HEK293T (cell line): Measurements from ENCODE around the gene SEMA5A.

Experiments used
- ELF4 ChIP-seq: fragments of 450-650 bp; IDR thresholded peaks from 2 replicates; pipeline ENCODE4 v1.6.1; 2017; ENCODE audit warnings: antibody characterized with exemption
- FOXK2 ChIP-seq: fragments of 450-650 bp; IDR thresholded peaks from 2 replicates; pipeline ENCODE4 v1.6.1; 2016; ENCODE audit warnings: mild to moderate bottlenecking
- HDGF ChIP-seq: fragments of 450-650 bp; IDR thresholded peaks from 2 replicates; pipeline ENCODE4 v1.6.1; 2017; ENCODE audit warnings: antibody characterized with exemption, borderline replicate concordance
- SUZ12 ChIP-seq: fragments of 450-650 bp; IDR thresholded peaks from 2 replicates; pipeline ENCODE4 v1.6.1; 2016; ENCODE audit warnings: mild to moderate bottlenecking

GRCh38 chr5:9020996-9021395 is 524.9 kb downstream of the SEMA5A start:
- no peak for TF ChIP-seq SUZ12
- TF ChIP-seq FOXK2, result no peak
- no peak for TF ChIP-seq ELF4
- no peak for TF ChIP-seq HDGF
